ENCODE data around the gene C19orf47.
"Not testable (repeated sequence)": the region's sequence is repeated elsewhere in the genome, so short reads cannot be mapped to it uniquely, and the experiment has no call there.

GRCh38 chr19:40370253-40370652, 22.1 kb upstream of the C19orf47 start:
- TF ChIP-seq CTCF (IDR thresholded peaks at IDR 0.05; ENCODE audit: low read length); EZH2 (optimal IDR thresholded peaks at IDR 0.05; ENCODE audit: low read depth, low read length); EZH2phosphoT487 (IDR thresholded peaks at IDR 0.05; ENCODE audit: low read length): not testable (repeated sequence)
